Activated naive CD8-positive, alpha-beta T cell treated with anti-CD3 and anti-CD28 coated beads for 36 hours (primary cell): Measurements from ENCODE around the gene KCTD8. TPM values are rescaled to one million over a fixed set of nuclear protein-coding genes. Genes with fewer than 3 reads are reported as not detected.
"Not testable (repeated sequence)": the region's sequence is repeated elsewhere in the genome, so short reads cannot be mapped to it uniquely, and the experiment has no call there.

ENCODE experiments used
- DNase-seq: peaks from one replicate; pipeline ENCODE4 v3.0.0; 2021
- H3K27ac Mint-ChIP-seq: one replicate; pipeline ENCODE4 v1.8.0; 2022; ENCODE audit warnings: mild to moderate bottlenecking, moderate library complexity, mixed read lengths
- H3K27me3 Mint-ChIP-seq: one replicate; pipeline ENCODE4 v1.8.0; 2022; ENCODE audit warnings: mild to moderate bottlenecking, mixed read lengths
- H3K36me3 Mint-ChIP-seq: one replicate; pipeline ENCODE4 v1.8.0; 2021; ENCODE audit warnings: mild to moderate bottlenecking, mixed read lengths
- H3K4me1 Mint-ChIP-seq: one replicate; pipeline ENCODE4 v1.8.0; 2021; ENCODE audit warnings: mixed read lengths
- H3K4me3 Mint-ChIP-seq: one replicate; pipeline ENCODE4 v1.8.0; 2022; ENCODE audit warnings: mild to moderate bottlenecking, moderate library complexity, mixed read lengths
- H3K9me3 Mint-ChIP-seq: one replicate; pipeline ENCODE4 v1.8.0; 2022; ENCODE audit warnings: mixed read lengths
- total RNA-seq, 2 experiments: library from RNA; stranded (reverse); gene quantifications; one replicate each; pipeline ENCODE4 v1.2.3, GENCODE V29; 2021

Gene KCTD8
- total RNA-seq, 2 experiments from 2014 or later = not detected

GRCh38 chr4:44235897-44236296 lies 212.7 kb downstream of the KCTD8 start:
- H3K9me3 Mint-ChIP-seq = peaks cover 5% of the 10 kb centered on the region
- no peak overlapping the region for H3K27ac Mint-ChIP-seq
- no peaks in the 10 kb centered on the region for H3K27me3 Mint-ChIP-seq
- DNase-seq = no peak
- H3K4me1 Mint-ChIP-seq = no peaks in the 10 kb centered on the region
- no peak overlapping the region for H3K4me3 Mint-ChIP-seq
- H3K36me3 Mint-ChIP-seq = no peaks in the 10 kb centered on the region

GRCh38 chr4:44232262-44232661 lies 216.3 kb downstream of the KCTD8 start:
- Mint-ChIP-seq H3K4me3 (no peak overlapping the region), H3K4me1 (no peaks in the 10 kb centered on the region), H3K9me3 (peaks cover 2% of the 10 kb centered on the region), H3K36me3 (no peaks in the 10 kb centered on the region), H3K27ac (no peak overlapping the region), H3K27me3 (no peaks in the 10 kb centered on the region)
- DNase-seq = no peak

GRCh38 chr4:44231006-44231405 lies 217.6 kb downstream of the KCTD8 start:
- H3K4me3 Mint-ChIP-seq = no peak overlapping the region
- H3K27me3 Mint-ChIP-seq = no peaks in the 10 kb centered on the region
- H3K27ac Mint-ChIP-seq = no peak overlapping the region
- no peaks in the 10 kb centered on the region for H3K4me1 Mint-ChIP-seq
- H3K9me3 Mint-ChIP-seq = peaks cover 4% of the 10 kb centered on the region
- H3K36me3 Mint-ChIP-seq = no peaks in the 10 kb centered on the region
- DNase-seq = no peak

- H3K4me3 Mint-ChIP-seq = no peak overlapping the region
- no peaks in the 10 kb centered on the region for H3K36me3 Mint-ChIP-seq
- H3K9me3 Mint-ChIP-seq = peaks cover 3% of the 10 kb centered on the region
- H3K27me3 Mint-ChIP-seq = no peaks in the 10 kb centered on the region
- no peak overlapping the region for H3K27ac Mint-ChIP-seq
- DNase-seq = no peak
- H3K4me1 Mint-ChIP-seq = no peaks in the 10 kb centered on the region
Measured at GRCh38 chr4:44228326-44228725, 220.3 kb downstream of the KCTD8 start.

- H3K9me3 Mint-ChIP-seq = peaks cover 3% of the 10 kb centered on the region
- no peak overlapping the region for H3K27ac Mint-ChIP-seq
- H3K4me1 Mint-ChIP-seq = no peaks in the 10 kb centered on the region
- H3K4me3 Mint-ChIP-seq = no peak overlapping the region
- no peaks in the 10 kb centered on the region for H3K27me3 Mint-ChIP-seq
- no peak for DNase-seq
- H3K36me3 Mint-ChIP-seq = no peaks in the 10 kb centered on the region
Measured at GRCh38 chr4:44221407-44221806, 227.2 kb downstream of the KCTD8 start.

- Mint-ChIP-seq H3K27ac (no peak overlapping the region), H3K4me3 (no peak overlapping the region), H3K9me3 (peaks cover 2% of the 10 kb centered on the region), H3K36me3 (no peaks in the 10 kb centered on the region), H3K4me1 (no peaks in the 10 kb centered on the region), H3K27me3 (no peaks in the 10 kb centered on the region)
- no peak for DNase-seq
Measured at GRCh38 chr4:44210750-44211149, 237.9 kb downstream of the KCTD8 start.

- H3K27ac Mint-ChIP-seq = no peak overlapping the region
- H3K4me3 Mint-ChIP-seq = no peak overlapping the region
- no peaks in the 10 kb centered on the region for H3K27me3 Mint-ChIP-seq
- H3K36me3 Mint-ChIP-seq = no peaks in the 10 kb centered on the region
- no peaks in the 10 kb centered on the region for H3K4me1 Mint-ChIP-seq
- peaks cover 7% of the 10 kb centered on the region for H3K9me3 Mint-ChIP-seq
- no peak for DNase-seq
Measured at GRCh38 chr4:44196796-44197195, 251.8 kb downstream of the KCTD8 start.

GRCh38 chr4:44194365-44194764 lies 254.2 kb downstream of the KCTD8 start:
- no peak for DNase-seq
- no peaks in the 10 kb centered on the region for H3K36me3 Mint-ChIP-seq
- no peak overlapping the region for H3K4me3 Mint-ChIP-seq
- no peaks in the 10 kb centered on the region for H3K4me1 Mint-ChIP-seq
- no peak overlapping the region for H3K27ac Mint-ChIP-seq
- H3K27me3 Mint-ChIP-seq = no peaks in the 10 kb centered on the region
- peaks cover 4% of the 10 kb centered on the region for H3K9me3 Mint-ChIP-seq

GRCh38 chr4:44186850-44187246 lies 261.8 kb downstream of the KCTD8 start:
- H3K27me3 Mint-ChIP-seq = no peaks in the 10 kb centered on the region
- H3K4me1 Mint-ChIP-seq = no peaks in the 10 kb centered on the region
- H3K4me3 Mint-ChIP-seq = no peak overlapping the region
- H3K9me3 Mint-ChIP-seq = peaks cover 1% of the 10 kb centered on the region
- no peak for DNase-seq
- no peak overlapping the region for H3K27ac Mint-ChIP-seq
- H3K36me3 Mint-ChIP-seq = no peaks in the 10 kb centered on the region

- DNase-seq = no peak
- H3K4me3 Mint-ChIP-seq = no peak overlapping the region
- no peaks in the 10 kb centered on the region for H3K27me3 Mint-ChIP-seq
- peaks cover 1% of the 10 kb centered on the region for H3K9me3 Mint-ChIP-seq
- H3K27ac Mint-ChIP-seq = no peak overlapping the region
- no peaks in the 10 kb centered on the region for H3K4me1 Mint-ChIP-seq
- H3K36me3 Mint-ChIP-seq = no peaks in the 10 kb centered on the region
Measured at GRCh38 chr4:44186096-44186849, 262.3 kb downstream of the KCTD8 start.

- not testable (repeated sequence) for H3K4me3 Mint-ChIP-seq, H3K27ac Mint-ChIP-seq
Measured at GRCh38 chr4:44181491-44182349, 266.9 kb downstream of the KCTD8 start.

GRCh38 chr4:44167766-44168165 lies 280.8 kb downstream of the KCTD8 start:
- not testable (repeated sequence) for H3K27me3 Mint-ChIP-seq, H3K4me1 Mint-ChIP-seq, H3K27ac Mint-ChIP-seq, H3K4me3 Mint-ChIP-seq, H3K36me3 Mint-ChIP-seq, DNase-seq, H3K9me3 Mint-ChIP-seq

More at GRCh38 chr4:44181491-44182349, 266.9 kb downstream of the KCTD8 start:
- H3K9me3 Mint-ChIP-seq, H3K36me3 Mint-ChIP-seq, H3K4me1 Mint-ChIP-seq, DNase-seq, H3K27me3 Mint-ChIP-seq: not testable (repeated sequence)

- no peak overlapping the region for H3K27ac Mint-ChIP-seq
- H3K4me1 Mint-ChIP-seq = no peaks in the 10 kb centered on the region
- DNase-seq = no peak
- peaks cover 6% of the 10 kb centered on the region for H3K9me3 Mint-ChIP-seq
- H3K36me3 Mint-ChIP-seq = no peaks in the 10 kb centered on the region
- H3K27me3 Mint-ChIP-seq = no peaks in the 10 kb centered on the region
- H3K4me3 Mint-ChIP-seq = no peak overlapping the region
Measured at GRCh38 chr4:44165938-44166337, 282.7 kb downstream of the KCTD8 start.

GRCh38 chr4:44162538-44163270 lies 285.9 kb downstream of the KCTD8 start:
- no peak overlapping the region for H3K4me3 Mint-ChIP-seq
- no peaks in the 10 kb centered on the region for H3K4me1 Mint-ChIP-seq
- no peaks in the 10 kb centered on the region for H3K36me3 Mint-ChIP-seq
- H3K9me3 Mint-ChIP-seq = peaks cover 1% of the 10 kb centered on the region
- H3K27ac Mint-ChIP-seq = no peak overlapping the region
- H3K27me3 Mint-ChIP-seq = no peaks in the 10 kb centered on the region
- no peak for DNase-seq

- no peak for DNase-seq
- H3K4me1 Mint-ChIP-seq = no peaks in the 10 kb centered on the region
- H3K9me3 Mint-ChIP-seq = peaks cover 1% of the 10 kb centered on the region
- H3K27me3 Mint-ChIP-seq = no peaks in the 10 kb centered on the region
- no peak overlapping the region for H3K27ac Mint-ChIP-seq
- no peak overlapping the region for H3K4me3 Mint-ChIP-seq
- no peaks in the 10 kb centered on the region for H3K36me3 Mint-ChIP-seq
Measured at GRCh38 chr4:44161756-44162155, 286.9 kb downstream of the KCTD8 start.
